ENCODE data around the gene TMTC2.
A peak's percentile ranks its signal among the peaks of the same experiment; 100 is the strongest.
"Not testable (repeated sequence)": the region's sequence is repeated elsewhere in the genome, so short reads cannot be mapped to it uniquely, and the experiment has no call there.

TMTC2 gene

DNA sequence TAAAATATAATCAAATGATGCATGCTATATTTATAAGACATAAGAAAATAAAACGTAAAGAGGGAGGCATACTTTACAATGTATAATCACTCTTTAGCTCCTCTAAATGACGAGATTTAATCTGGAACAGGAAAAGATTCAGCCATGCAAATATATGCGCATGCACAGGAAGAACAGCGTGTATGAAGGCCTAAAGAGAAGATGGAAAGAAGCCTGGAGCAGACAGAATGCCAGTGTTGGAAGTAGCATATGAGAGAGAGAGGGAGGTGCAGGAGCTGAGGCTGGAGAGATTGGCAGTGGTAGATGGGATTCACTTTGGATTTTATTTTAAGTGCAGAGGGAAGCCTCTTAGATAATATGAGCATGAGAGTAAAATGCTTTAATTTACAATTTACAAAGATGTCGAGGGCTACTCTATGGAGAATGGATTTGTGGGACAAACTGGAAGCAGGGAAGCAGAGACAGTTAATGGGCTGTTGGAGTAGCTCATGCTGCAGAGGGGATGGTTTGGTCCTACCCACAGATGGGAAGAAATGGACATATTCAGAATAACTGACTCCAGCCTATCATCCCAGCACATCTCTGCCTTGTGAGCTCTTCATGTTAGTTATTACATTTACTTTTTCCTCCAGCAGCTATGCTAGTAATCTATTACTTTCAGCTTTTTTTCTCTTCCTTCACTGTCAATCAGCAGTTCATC is 411.1 kb downstream of the TMTC2 start:
- DNase-seq: no peak

DNA sequence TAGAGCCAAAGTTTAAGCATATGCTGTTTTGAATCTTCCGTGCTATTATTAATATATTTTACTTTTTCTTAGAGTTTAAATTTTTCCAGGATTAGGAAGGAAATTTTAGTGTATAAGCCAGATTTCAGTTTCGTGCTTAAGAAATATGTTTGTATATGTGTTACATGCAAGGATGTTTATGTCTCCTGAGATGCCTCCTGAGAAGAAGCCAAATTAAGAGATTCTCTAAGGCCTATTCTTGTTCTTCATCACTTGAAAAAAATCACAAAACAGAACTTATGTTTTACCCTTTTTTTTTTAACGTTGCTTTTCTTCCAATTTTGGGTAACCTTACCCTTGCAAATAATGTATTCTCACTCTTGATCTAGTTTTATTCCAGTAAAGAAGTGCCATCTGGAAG is 412.7 kb downstream of the TMTC2 start:
- DNase-seq: no peak

DNA sequence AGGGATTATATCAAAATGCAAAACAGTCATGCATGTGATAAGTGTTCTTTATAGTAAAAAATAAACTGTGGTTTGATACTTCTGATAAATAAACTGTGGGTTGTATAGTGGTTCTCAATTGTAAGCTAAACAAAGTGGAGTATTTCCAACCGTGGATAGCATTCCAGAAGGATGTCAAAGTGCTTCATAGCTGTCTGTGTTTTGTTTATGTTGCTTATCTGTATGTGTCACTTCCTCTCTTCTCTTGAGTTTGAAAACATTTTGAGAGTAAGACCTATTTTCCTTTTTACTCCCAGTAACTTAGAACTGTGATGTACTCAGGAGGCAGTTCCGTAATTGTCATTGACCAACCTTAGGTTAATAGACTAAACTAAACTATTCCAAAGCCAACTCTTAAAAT is 415.8 kb downstream of the TMTC2 start:
- DNase-seq: no peak

DNA sequence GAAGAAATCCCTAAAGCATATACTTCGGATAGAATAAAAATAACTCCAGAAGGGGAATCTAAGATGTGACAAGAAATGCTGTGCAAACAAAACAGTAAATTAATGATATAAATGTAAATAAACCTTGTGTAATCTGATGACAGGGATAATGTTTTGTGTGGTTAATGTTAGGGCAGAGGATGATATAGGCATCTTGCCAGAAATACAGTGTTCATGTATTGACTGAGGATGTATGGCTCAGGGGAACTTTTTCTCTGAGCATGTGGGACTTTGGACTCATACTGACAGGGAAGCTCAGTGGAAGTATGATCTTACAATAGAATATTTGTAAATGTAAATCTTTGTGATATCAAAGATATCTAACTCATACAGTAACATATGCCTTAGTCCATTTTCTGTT is 420.2 kb downstream of the TMTC2 start:
- no peak for DNase-seq

DNA sequence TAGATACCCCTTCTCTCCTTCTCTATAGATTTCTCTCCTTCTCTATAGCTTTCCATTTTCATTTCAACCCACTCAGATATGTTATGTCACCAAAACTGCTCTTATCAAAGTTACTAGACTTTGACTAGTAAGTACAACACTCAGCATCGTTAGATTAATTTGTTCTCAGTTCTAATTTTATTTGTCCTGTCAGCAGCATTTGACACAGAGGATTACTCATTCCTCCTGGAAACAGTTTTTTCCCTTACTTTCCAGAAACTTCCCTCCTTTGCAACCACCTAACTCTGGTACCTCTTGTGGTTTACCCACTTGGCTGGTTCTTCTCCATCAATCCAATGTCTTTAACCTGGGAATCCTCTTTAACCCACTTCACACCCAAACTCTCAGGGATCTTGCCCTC is 423.7 kb downstream of the TMTC2 start:
- no peak for DNase-seq

DNA sequence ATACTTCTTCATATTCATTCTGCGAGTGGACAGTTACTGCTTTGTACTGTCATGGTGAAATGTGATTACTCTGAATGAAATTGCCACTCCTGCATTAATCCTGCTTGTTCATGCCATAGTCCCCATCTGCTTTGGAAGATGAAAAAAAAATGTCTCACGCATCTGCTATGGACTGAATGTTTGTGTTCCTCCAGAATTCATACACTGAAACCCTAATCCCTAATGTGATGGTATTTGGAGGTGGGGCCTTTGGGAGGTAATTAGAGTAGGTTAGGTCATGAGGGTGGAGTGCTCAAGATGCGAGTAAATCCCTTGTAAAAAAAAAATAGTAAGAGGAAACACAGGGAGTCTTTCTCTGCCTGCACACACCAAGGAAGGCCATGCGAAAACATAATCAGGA is 427.2 kb downstream of the TMTC2 start:
- no peak for DNase-seq

DNA sequence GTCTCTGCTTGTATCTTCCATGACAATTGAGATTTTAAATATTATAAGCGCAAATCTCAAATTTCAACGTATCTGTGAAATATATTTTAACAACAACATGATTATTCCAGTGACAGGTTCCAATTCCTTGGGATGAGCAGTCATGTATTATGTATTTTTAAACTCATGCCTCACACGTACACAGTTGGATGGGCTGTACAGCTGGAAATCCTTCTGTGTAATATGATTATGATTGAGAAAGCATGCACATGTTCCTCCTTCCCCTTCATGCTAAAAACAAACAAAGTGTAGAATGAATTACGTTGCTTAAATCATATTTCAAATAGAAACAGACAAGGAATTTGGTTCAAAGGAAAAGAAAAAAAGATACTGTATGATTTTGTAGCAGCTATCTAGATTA is 428.3 kb downstream of the TMTC2 start:
- DNase-seq: no peak

DNA sequence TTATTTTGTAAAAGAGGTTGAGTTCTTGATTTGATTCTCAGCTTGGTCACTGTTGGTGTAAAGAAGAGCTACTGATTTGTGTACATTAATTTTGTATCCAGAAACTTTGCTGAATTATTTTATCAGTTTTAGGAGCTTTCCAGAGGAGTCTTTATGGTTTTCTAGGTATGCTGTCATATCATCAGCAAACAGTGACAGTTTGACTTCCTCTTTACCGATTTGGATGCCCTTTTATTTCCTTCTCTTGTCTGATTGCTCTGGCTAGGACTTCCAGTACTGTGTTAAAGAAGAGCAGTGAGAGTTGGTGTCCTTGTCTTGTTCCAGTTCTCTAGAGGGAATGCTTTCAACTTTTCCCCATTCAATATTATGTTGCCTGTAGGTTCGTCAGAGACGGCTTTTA is 431.2 kb downstream of the TMTC2 start:
- not testable (repeated sequence) for DNase-seq

DNA sequence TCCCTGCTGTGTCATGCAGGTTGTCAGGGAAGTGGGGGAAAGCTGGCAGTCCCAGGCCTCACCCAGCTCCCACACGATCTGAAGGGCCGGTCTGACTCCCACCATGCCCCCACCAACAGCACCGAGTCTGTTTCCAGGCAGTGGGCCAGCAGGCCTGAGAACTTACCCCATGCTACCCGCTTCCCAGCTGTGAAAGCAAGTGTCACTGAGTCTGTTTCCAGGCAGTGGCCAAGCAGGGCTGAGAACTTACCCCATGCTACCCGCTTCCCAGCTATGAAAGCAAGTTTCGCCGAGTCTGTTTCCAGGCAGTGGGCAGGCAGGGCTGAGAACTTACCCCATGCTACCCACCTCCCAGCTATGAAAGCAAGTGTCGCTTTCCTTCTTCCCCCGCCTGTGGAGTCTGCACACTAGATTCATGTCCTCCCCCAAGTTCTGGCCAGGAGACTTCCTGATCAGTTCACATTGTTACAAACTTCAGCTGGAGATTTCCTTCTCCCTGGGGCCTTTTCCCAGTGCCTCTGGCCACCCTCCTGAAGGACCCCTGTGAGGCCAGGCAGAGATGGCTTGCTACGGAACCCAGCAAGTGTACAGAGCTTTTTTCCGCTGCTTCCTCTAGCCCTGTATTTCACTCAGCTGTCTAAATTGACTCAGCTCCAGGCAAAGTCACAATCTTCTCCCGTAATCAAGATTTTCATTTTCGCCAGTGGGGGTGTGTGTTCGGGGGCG is 435.4 kb downstream of the TMTC2 start:
- no peak for DNase-seq

DNA sequence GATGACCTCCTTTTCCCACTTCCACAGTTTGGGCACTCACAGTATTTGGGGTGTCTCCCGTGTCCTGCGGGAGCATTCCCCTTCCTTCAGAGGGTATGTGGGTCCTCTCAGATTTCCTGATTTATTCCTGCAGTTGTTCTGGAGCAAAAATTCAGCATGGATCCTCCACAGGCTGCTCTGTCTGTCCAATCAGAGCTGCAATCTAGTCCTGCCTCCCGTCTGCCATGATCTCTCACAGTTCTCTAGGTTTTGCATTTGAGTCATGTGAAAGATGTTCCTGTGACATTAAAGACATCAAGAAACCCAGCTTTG is 435.9 kb downstream of the TMTC2 start:
- no peak for DNase-seq

DNA sequence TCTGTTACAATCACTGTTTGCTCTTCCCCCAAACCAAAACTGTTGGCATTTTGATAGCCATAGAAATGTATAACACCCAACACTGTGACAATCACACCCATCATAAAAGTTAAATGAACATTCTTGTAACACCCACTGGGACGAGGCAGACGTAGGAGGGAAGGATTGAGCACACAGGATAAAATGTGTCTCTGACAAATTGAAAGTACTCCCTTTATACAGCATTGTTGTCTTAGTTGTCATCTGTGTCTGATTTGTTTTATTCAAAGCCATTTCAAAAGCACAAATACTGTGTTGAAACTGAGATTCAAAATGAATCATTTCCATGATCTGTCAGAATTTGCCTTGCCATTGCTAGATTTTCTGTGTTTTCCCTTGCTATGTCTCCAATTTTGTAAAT is 436.3 kb downstream of the TMTC2 start:
- DNase-seq: no peak

DNA sequence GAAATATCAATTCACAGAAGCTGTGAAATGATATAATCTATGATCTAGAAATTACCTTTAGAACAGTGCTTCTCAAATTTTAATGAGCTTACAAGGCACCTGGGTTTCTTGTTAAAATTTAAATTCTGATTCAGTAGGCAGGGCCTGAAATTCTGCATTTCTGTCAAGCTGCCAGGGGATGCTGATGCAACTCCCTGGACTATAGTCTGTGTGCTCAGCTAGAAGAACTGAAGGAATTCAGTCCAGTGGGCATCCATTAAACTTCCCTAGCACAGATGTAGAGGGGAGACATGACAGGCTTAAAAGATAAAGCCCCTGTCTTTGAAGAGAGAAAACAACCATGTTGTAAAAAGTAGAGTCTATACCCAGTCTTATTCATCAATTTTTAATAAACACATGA is 441.8 kb downstream of the TMTC2 start:
- DNase-seq: no peak

DNA sequence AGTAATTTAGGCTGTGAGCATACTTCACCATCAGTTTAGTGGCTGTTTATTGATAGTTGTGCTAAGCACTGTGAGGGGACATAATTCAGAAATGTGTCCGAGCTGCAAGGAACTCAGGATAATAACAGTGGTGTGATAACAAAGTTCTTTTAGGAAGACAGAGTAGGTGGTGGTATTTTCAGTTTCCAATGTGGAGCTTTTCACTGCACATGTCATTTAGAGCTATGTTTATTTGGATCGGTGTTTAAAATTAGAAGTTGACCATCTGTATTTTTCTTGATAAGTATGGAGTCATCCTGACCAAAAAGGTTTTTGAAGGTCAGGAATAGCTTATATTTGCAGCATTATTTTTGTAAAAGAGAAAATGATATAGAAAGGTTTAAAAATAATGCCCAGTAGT is 443.5 kb downstream of the TMTC2 start:
- DNase-seq: no peak

DNA sequence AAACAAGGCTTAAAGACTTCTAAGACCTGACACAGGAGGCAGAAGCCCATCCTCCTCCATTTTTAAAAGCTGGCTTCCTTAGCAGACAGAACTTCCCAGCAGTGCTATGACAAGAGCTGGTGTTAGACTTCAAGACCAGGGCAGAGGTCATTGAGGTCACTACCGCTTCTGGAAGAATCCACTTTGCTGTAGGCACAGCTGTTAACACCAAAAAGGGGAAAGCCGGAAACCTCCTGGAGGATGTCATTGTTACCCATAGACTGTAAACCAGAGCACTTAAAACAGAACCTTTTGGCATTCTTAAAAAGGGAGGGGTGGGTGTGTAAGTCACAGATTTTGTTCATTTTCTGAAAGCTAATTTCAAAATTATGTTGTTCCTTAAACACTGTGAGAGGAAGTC is 445.7 kb downstream of the TMTC2 start:
- no peak for DNase-seq

DNA sequence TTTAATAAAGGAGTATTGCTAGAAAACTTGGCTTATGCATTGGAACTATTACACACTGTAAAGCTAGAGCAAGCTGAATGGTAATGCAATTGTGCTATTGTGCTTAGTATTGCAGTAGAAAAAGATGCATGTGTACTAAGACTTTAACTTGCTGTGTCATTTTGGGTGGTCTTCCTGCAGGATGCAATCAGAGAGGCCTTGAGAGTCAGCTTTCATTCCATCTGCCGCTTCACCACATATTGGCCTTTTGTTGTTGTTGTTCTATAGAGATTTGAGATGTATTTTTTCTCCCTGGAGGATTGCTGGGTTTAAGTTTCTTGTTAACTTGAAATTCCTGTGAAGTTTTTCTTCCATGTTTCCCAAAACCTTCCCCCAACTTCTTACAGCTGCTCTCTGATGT is 449.7 kb downstream of the TMTC2 start:
- no peak for DNase-seq

DNA sequence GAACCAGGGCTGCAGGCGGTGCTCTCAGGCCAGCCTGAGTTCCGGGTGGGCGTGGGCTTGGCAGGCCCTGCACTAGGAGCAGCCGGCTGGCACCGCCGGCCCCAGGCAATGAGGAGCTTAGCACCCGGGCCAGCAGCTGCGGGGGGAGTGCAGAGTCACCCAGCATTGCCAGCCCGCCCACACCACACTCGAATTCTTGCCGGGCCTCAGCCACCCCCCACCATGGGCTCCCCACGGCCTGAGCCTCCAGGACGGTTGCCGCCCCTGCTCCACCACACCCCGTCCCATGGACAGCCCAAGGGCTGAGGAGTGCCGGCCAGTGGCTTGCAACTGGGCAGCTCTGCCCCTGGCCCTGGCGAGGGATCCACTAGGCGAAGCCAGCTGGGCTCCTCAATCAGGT is 453.4 kb downstream of the TMTC2 start:
- no peak for DNase-seq

DNA sequence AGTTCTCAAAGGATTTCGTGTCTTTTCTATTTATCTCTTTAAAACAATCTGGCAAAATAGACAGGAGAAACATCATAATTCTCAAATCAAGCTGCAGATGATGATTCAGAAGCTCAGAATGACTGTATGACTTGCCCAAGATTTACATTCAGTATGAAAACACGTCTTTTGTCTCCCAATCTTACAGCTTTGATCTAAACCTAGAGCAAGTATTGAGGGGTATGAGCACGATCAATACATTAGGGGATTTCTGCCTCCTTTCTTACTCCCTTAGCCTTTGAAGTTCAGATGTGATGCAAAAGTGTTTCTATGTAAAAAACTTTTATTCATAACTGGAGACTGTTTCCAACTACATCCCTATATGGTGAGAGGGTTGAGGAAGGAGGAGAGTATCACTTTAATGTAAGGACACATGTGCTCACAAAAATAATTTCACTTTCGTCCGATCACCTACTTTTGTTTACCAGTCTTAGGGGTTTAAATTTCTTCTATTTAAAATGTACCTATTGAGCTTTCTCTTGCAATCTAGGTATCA is 454.8 kb downstream of the TMTC2 start:
- no peak for DNase-seq

DNA sequence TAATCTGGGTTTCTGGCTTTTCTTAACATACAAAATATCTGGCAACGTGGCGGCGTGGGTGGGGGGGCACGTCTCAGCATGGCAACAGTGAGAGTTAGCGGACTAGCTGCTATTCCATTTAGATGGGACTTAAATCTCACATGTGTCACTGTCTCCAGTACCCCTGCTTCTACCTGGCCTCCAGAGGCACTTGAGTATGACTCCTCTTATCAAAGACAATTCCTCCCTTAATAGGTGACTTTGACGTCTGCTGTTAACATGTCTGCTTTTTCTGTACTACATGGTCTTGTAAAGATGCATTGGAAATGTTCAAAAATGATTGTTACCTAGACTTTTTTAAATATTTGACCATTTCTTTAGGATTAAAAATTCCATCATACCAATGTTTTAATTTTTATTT is 456.2 kb downstream of the TMTC2 start:
- DNase-seq: no peak

DNA sequence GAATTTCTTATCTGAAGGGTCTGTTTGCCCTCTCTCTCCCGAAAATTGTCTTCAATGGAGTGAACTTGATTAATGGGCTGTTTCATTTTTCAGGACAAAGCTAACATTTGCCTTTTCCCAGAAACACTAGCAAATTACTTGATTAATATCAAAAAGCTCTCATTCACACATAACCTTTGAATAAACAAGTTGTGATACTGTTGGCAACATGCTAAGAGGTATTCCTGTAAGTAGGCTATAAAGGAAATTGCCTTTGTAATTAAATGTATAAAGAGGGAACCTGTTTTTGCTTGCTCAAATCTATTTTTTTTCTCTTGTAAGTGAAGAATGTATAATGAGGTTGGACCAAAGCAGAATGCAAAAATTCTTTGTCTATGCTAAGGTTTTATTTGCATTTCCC is 457.2 kb downstream of the TMTC2 start:
- peak; percentile 36 for DNase-seq

DNA sequence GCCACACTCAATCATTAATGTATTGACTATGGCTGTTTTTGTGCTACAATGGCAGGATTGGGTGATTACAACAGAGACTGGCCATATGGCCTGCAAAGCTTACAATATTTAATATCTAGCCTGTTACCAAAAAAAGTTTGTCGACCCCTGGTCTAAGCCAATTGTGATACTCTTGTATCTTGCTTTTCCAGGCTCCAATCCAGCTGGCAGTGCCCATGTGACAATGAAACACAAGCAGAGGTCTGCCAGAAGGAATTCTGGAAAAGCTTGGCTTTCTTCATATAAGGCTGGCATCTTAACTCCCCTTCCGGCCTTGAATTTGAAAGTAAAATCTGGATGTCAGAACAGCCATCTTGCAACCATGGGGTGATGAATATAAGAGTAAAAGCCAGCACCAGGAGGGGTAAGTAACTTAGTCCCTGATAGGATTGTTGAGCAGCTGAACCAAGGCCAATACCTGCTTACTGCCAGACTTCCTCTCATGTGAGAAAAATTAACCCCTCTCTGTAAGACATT is 458.7 kb downstream of the TMTC2 start:
- no peak for DNase-seq

DNA sequence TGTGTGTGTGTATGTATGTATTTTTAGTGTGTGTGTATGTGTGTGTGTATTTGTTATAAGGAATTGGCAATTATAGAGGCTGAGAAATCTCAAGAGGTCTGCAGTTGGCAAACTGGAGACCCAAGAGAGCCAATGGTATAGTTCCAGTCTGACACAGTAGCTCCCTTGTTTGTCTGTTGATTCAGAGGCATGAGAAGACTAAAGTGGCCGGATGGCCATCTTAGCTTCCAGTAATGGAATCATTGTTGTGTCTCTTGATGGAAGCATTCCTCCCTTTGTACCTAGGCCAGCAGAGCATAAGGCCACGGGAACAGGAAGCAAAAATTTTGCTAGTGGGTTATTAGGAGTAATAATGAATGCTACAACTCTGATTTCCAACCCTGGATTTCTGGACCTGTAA is 460.6 kb downstream of the TMTC2 start:
- DNase-seq: no peak

DNA sequence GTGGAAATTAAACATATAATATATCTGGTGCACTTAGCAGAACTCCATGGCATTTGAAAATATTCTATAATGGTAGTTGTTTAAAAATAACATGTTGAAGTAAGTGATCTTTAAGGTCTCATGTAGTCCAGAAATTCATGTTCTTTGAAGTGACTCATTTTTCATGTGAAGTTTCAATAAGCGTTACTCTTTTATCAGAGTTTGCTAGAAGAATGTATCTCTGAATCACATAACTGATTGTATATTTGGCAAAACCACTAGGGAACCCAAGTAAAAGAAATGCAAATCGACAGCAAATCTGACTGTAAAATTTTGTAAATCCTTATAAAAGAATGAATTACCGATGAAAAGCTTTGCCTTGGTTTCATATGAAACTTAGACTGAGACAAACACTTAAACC is 463.3 kb downstream of the TMTC2 start:
- no peak for DNase-seq

DNA sequence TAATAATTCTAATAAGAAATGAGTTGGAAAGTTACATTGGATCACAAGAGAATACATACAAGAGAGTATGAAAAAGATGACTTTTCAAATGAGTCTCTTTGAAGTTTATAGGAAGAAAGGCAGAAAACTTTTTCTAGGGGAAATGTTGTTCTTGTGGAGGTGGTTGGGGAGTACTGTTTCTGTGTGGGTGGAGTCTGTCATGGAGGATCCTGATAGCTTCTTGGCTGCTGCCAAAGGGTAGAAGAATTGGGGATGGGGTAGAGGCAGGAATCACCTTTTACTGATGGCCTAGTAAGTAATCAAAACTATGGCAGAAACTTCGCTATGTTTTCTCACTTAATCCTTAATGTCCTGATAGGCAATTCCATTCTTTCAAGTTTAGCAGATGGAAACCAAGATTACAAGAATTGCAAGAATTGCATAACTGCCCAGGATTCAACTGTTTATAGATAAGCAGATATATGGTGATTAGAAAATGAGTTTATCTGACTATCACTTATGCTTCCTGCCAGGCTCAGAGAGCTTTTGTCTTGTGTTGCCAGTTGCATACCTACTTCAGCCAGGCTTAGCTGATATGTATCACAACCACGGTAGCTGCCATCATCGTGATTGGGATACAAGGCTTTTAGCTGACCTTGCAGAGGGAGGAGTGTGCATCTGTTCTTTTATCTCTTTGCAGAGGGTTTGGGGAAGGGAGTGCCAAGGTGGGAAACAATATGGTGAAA is 463.9 kb downstream of the TMTC2 start:
- DNase-seq: no peak

DNA sequence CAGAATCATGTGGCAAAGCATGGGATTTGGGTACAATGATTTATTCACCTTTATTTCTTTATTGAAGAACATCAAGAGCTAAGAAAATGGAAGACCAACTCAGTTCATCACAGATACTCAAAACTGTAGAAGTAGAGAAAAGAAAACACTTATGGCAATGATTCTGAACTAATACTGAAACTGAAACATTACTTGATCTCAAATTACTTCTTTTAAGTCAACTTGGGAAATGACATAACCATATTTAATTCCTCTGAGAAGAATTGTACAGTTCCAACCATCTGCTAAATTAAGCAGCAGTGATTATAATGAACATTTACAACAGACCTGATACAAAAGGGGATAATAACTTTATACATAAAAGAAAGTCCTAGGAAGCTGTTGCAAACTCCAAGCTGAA is 466.5 kb downstream of the TMTC2 start:
- no peak for DNase-seq

Data from NCI-H1048 (cell line).